MM.1S (cell line): Measurements from ENCODE around the gene ARHGAP1.

Experiments
- CTCF ChIP-seq: fragments of 300-600 bp; sonication (generic); IDR thresholded peaks from 2 replicates; pipeline ENCODE4 v1.5.1; 2016; ENCODE audit warnings: antibody characterized with exemption, low read length, mixed read lengths
- EZH2phosphoT487 ChIP-seq: fragments of 300-600 bp; sonication (generic); IDR thresholded peaks from 2 replicates; pipeline ENCODE4 v1.6.1; 2018; ENCODE audit warnings: antibody characterized with exemption, low read length

GRCh38 chr11:46668480-46669085 is 31.8 kb downstream of the ARHGAP1 start:
- TF ChIP-seq CTCF (no peak), EZH2phosphoT487 (no peak)
